ENCODE data around the gene CRYBB1.
"Not testable (repeated sequence)": the region's sequence is repeated elsewhere in the genome, so short reads cannot be mapped to it uniquely, and the experiment has no call there.

Gene CRYBB1

DNA sequence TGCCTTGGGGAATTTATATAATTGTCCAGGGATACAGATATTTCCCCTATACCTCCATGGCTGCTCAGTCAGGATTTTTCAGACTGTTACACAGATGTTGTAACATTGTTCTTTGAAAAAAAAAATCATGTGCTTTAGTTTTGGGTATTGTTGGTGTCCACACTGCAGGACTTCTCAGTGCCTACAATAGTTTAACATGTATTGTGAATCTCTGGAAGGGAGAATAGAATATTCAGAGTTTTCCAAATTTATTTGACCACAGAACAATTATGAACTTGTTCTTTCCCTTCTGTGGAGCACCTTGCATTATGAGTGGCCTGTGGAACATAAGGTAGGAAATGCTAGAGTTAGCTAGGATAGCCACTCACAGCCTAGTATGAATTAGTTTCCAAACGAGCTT lies 18.5 kb upstream of the CRYBB1 start:
- DNase-seq (ENCODE audit: low read depth in 3 of 3) = no peak

DNA sequence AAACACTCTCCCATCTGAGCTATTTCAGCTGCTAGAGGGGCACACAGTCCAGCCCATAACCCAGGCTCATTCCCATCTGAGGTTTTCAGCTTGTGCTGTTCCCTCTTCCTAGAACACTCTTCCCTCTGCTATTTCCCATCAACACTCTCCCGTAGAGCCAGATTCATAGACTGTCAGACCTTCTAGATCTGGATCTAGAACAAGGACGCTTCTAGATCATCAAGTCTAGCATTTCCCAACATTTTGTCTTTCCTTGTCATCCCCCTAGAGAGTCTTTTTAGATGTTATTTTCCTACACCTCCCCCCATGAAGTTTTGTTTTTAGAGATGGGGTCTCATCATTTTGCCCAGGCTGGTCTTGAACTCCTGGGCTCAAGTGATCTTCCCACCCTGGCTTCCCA lies 17.3 kb upstream of the CRYBB1 start:
- DNase-seq (ENCODE audit: low read depth in 3 of 3) = no peak

- no peak for DNase-seq (ENCODE audit: low read depth in 3 of 3)
These were observed 16.4 kb upstream of the CRYBB1 start for GRCh38 chr22:26634189-26634588.

DNA sequence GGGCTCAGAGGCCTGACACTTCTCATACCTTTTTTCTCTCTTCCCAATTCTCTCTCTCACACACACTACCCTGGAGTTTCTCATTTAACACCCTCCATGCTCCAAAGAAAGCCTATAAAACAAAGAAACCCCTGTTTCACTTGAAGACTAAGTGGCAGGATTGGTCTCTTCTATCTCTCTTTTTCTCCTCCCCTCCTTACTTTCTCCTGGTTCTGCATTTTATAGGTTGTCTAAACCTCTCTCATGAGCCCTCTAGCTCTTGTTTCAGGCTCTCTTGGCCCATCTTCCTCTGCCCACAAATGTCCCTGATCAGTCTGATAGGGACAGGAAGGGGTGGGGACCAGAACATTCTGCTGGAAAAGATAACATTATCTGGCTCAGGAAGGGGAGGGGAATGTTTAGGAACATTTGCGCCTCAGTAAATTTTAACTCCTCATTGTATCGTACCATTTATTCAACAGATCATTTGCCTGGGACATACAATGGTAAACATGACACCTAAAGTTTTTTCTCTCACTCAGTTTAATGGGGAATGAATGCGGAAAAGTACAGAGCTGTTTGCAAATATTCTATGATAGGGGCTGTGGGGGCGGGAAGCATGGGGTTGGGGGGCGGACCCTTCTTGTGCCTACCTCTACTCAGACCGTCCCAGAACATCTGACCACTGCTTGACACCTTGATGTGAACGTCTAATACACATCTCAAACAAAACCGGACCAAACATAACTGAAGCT lies 14.8 kb upstream of the CRYBB1 start:
- no peak for DNase-seq (ENCODE audit: low read depth in 3 of 3)

DNA sequence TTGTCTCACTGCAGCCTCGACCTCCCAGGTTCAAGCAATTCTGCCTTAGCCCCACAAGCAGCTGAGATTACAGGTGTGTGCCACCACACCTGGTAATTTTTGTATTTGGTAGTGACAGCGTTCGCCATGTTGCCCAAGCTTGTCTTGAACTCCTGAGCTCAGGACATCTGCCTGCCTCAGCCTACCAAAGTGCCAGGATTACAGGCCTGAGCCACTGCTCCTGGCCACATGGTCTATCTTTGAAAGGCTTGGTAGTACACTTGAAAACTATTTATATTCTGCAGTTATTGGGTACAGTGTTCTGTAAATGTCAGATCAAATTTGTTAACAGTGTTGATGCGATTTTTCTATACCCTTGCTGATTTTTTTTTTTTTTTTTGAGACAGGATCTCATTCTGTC lies 13.5 kb upstream of the CRYBB1 start:
- no peak for DNase-seq (ENCODE audit: low read depth in 3 of 3)

GRCh38 chr22:26629988-26630761 lies 12.3 kb upstream of the CRYBB1 start:
- DNase-seq (ENCODE audit: low read depth in 3 of 3) = no peak

DNA sequence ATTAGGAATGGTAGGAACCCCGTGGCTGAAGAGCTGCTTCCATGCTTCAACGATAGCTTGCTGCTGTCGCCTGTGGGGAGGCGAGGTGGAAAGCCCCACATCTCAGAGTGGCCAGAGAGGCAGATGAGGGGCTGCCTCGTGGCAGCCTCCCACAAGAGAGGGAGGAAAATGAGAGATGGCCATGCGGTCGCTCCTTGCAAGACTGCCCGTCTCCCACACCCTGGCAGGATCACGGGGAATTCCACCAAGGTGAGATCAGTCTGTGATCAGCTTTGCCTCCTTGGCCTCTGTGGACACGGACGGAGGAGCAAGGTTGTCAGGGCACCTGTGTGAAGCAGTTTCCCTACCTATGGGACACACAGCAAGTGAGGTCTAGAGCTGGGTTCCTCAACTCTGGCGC lies 7.0 kb upstream of the CRYBB1 start:
- DNase-seq (ENCODE audit: low read depth in 3 of 3) = no peak

GRCh38 chr22:26623984-26624383 lies 6.2 kb upstream of the CRYBB1 start:
- DNase-seq (ENCODE audit: low read depth in 3 of 3) = no peak

DNA sequence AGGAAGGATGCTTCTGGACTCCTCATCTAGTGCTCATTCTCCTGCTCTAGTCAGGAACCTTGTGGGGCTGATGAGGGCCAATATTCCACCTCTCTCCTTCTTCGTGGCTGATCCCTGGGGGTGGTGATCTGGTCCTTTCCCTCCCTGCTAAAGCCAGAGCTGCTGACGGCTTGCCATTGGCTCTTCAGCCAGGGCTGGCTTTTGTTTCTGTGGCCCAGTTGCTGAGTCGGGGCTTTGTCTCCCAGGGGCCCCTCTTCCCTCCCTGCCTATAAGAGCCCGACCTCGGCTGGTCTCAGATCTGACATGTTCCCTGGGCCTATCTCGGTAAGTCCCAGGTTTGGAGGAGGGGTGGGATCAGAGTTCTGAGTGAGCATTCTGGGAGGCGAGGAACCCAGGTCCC lies 3.8 kb upstream of the CRYBB1 start, which contains the start of gene CRYBA4:
TSS of gene CRYBA4 (plus strand) at position 301 of the 400 bp plus-strand sequence. CDS start 634 bp downstream, outside the sequence.
- DNase-seq (ENCODE audit: low read depth in 3 of 3) = no peak

GRCh38 chr22:26620197-26620596 lies 2.4 kb upstream of the CRYBB1 start:
- DNase-seq (ENCODE audit: low read depth in 3 of 3) = no peak

DNA sequence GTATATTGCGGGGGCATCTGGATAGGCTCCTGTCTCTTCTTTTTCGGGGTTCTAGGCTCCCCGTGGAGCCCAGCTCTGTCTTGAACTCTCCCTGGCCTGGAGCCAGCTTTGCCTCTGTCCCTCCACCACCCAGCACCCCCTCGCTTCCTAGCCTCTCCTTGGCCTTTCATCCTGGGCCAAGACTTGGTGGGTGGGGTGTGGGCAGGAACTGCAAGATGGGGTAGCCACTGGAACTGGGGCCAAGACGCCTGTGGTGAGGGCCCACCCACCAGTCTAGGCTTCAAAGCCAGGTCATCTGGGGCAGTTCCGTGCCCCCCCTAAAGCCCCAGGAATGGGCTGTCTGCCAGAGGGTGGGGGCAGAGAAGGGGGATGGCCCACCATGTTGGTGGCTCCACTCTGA lies 1.7 kb upstream of the CRYBB1 start:
- DNase-seq (ENCODE audit: low read depth in 3 of 3) = no peak

DNA sequence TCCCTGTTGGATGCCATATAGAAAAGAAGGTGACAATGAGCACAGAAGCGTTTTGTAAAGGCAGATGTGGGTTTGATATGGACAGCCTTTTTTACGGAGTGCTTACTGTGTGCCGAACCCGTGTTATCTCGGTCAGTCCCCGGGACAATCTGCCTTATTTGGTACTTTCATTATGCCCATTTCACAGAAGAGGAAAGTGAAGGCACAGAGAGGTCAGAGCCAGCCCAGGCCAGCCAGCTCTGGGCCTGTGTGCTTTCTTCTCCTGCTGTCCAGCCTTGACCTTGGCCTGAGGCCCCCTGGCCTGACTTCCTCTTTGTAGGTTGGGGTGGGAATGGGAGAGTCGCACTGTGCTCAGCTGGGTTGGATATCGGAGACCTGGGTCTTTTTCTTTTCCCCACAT lies 628 bp upstream of the CRYBB1 start:
- no peak for DNase-seq (ENCODE audit: low read depth in 3 of 3)

- no peak for DNase-seq (ENCODE audit: low read depth in 3 of 3)
These were observed 1.2 kb downstream of the CRYBB1 start for GRCh38 chr22:26616650-26617049.

DNA sequence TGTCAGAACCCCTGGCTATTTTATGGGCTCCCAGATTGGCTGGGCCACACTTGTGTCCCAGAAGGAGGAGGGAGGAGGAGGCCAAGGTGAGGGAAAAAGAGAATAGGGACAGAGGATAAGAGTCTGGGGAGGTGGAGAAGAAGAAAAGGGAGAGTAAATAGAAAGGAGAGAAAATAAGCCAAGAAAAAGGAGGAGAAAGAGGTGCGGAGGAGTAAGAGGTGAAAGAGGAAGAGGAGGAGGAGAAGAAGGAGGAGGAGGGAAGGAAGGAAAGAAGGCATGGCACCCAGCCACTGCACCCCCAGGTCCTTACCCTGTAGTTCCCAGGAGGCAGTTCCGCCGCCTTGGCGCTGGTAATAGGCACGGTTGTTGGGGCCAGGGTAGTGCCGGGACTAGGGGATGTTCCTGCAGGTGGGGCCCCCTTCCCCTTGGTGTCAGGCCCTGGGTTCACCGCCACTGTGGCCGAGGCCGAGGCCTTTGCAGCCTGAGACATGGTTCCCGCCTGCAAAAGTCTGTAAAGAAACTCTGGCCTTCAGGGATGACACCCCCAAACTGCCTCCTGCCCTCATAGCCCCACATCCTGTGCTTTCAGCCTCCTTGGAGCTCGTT lies 1.9 kb downstream of the CRYBB1 start:
- no peak for DNase-seq (ENCODE audit: low read depth in 3 of 3)

DNA sequence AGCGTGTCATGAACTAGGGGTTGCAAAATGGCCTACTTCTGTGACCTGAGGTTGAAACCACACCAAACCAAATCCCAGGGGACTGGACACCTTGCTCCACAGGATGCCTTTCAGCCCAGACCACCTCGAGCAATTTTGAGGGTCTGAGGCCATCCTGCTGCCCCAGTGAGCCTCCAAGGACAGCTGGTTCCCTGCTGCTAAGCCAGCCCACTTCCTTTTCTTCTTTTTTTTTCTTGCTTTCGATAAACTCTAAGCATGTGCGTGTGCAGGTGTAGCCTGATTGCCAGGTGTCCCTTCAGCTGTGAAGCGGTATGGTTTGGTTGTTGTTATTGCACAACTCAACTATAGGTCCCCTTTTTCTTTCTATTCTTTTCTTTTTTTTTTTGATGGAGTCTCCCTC lies 2.7 kb downstream of the CRYBB1 start:
- DNase-seq (ENCODE audit: low read depth in 3 of 3) = no peak

DNA sequence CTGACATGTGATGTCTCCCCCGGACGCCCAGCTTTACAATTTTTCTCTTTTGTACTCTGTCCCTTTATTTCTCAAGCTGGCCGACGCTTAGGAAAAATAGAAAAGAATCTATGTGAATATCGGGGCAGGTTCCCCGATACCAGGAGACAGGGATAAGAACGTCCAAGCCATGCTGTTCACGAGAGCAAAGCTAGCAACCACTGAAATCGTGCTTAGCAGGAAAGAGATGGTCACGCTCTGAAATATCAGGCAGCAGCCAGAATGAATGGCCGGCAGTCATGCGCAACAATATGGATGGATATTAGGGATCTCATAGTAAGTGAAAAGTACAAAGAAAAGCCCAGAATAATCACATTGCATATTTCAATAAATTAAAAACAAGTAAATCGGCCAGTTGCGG lies 3.5 kb downstream of the CRYBB1 start:
- no peak for DNase-seq (ENCODE audit: low read depth in 3 of 3)

- DNase-seq (ENCODE audit: low read depth in 3 of 3) = not testable (repeated sequence)
These were observed 4.1 kb downstream of the CRYBB1 start for GRCh38 chr22:26613753-26614152.

DNA sequence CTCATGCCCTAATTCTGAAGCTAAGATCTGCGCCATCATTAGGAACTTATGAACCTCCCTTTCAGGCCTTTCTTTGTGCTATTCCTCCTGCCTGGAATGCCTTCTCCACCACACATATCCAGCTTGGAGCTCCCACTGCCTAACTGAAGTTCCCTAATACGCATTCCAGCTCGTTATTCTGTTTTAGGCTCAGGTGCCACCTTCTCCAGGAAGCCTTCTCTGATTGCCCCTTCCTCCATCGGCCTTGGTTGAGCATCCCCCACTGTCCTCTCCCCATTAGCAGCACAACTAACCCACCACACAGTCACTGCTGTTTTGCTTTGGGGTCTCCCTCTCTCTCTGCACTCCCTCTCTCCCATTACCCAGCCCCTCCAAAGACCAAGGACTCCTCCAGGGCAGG lies 5.2 kb downstream of the CRYBB1 start:
- no peak for DNase-seq (ENCODE audit: low read depth in 3 of 3)

DNA sequence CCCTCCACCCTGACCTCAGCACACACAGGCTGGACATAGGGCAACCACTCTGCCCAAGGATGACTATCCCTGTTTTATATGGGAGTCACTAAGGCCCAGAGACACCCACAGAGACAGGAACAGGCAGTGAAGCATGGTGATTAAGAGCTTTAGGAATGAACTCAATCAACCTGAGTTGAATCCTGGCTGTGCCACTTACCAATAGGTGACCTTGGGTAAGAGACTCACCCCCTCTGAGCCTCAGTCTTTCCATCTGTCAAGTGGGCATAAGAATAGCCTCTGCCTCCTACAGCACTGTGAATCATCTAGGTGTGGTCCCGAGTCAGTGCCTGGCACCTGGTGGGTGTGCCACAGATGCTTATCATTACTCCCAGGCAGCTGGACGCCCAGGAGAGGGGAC lies 6.8 kb downstream of the CRYBB1 start:
- DNase-seq (ENCODE audit: low read depth in 3 of 3) = no peak

DNA sequence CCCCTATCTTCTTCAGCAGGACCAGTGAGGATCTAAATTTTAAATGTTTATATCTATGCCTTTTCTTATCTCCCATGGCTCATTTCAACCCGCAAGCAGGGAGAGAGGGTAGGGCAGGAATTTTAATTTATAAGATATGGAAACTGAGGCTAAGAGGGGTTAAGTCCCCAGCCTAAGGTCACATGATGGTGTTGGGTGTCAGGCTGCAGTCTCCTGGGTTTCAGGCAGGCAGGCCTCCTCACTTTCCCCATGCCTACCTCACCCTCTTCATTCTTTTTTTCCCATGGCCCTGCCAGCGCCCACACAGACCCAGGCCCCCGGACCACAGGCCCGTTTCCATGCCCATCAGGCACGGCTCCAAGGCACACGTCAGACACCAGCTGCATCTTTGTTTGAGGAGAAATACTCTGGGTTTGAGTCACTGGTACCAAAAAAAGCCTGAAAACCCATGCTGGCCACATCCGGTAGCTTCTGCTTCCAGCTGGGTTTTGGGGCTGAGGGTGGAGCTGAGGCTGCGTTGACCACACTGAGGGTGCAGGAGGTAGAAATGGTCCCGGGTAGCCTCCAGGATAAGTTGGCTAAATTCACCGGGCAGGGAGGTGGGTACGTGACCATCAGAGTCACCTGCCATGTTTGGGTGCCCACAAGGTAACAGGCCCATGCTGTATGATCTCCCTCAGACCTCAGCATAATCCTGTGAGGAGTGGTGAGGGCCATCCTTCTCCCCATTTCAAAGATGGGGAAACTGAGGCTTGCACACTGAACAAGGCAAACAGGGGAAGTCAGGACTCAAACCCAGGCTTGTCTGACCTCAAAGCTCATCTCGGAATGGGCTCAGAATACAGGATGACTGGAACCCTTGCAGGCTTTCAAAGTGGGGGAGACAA lies 7.5 kb downstream of the CRYBB1 start:
- DNase-seq (ENCODE audit: low read depth in 3 of 3) = peak in 1 of 3 experiments; percentile 16

DNA sequence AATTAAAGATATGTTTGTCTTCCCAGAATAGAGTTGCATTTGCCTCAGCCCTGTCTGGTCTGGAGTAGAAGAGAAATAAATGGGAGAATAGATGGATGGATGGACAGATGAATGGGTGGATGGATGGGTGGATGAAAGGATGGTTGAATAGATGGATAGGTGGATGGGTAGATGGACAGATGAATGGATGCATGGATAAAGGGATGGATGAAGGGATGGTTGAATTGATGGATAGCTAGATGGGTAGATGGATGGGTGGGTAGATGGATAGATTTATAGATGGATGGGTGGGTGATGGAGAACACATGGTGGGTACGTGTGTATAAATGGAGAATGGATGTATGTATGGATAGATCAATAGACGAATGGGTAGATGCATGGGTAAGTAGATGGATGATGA lies 8.5 kb downstream of the CRYBB1 start:
- no peak for DNase-seq (ENCODE audit: low read depth in 3 of 3)

- no peak for DNase-seq (ENCODE audit: low read depth in 3 of 3)
These were observed 9.7 kb downstream of the CRYBB1 start for GRCh38 chr22:26608129-26608528.
